B cell (primary cell): ENCODE measurements around the gene SLC6A6. TPM values are rescaled to one million over a fixed set of nuclear protein-coding genes. Genes with fewer than 3 reads are reported as not detected.

Experiments
- ATAC-seq: fragments of 200-7000 bp; cut with Tn5 transposase; one replicate; pipeline ENCODE4 v1.10.0; 2021; ENCODE audit warnings: low read depth, mild to moderate bottlenecking, moderate number of reproducible peaks, moderate library complexity
- CTCF ChIA-PET: fragments of 350-600 bp; sonication (Branson Sonifier 250); formaldehyde crosslinking; loops from one replicate; lab custom pipeline; 2021; ENCODE audit warnings: antibody characterized with exemption, inconsistent platforms; lab: Charles Lee
- POLR2A ChIA-PET: fragments of 350-600 bp; sonication (Branson Sonifier 250); formaldehyde crosslinking; loops from one replicate; lab custom pipeline; 2021; ENCODE audit warnings: antibody characterized with exemption; lab: Charles Lee
- DNase-seq: peaks from one replicate; pipeline ENCODE4 v3.0.0; 2013
- H2AFZ ChIP-seq: 2 replicates; pipeline ENCODE4 v1.6.1; 2012; ENCODE audit warnings: mild to moderate bottlenecking, low read depth, low read length; ENCODE audit not compliant: insufficient read depth, poor library complexity, severe bottlenecking
- H3K27ac ChIP-seq, 2 donors: 1 replicate in 1 of 2; 2 replicates in 1 of 2; pipeline ENCODE4 v1.5.1; 2012 to 2013; ENCODE audit warnings: low read length in 2 of 2, mild to moderate bottlenecking in 2 of 2, moderate library complexity in 1 of 2
- H3K27me3 ChIP-seq, 4 experiments: fragments of 200-600 bp in 1 of 4; sonication (generic) in 1 of 4; replicated peaks in 1 of 4; 1 replicate in 2 of 4; 2 replicates in 2 of 4; pipeline versions ENCODE4 v1.6.1 to v1.7.0; 2013 to 2016; ENCODE audit warnings: low read length in 3 of 4, mild to moderate bottlenecking in 2 of 4, mixed read lengths in 1 of 4, moderate library complexity in 1 of 4; ENCODE audit not compliant: insufficient read depth in 4 of 4, control insufficient read depth in 3 of 4; ENCODE audit errors: control extremely low read depth in 1 of 4
- H3K36me3 ChIP-seq, 2 experiments: replicated peaks in 1 of 2; 1 replicate in 1 of 2; 2 replicates in 1 of 2; pipeline versions ENCODE4 v1.6.1 to v1.7.1; 2013; ENCODE audit warnings: low read length in 1 of 2; ENCODE audit not compliant: insufficient read depth in 2 of 2, control insufficient read depth in 1 of 2; ENCODE audit errors: control extremely low read depth in 1 of 2, extremely low read depth in 1 of 2
- H3K4me1 ChIP-seq, 2 donors: fragments of 200-600 bp in 1 of 2; sonication (generic) in 1 of 2; 1 replicate in 1 of 2; 2 replicates in 1 of 2; pipeline versions ENCODE4 v1.5.1 to v1.6.1; 2013 to 2017; ENCODE audit warnings: low read length in 2 of 2; ENCODE audit not compliant: control insufficient read depth in 2 of 2, insufficient read depth in 2 of 2
- H3K4me2 ChIP-seq: replicated peaks from 2 replicates; pipeline ENCODE3; 2012; ENCODE audit warnings: mild to moderate bottlenecking, low read depth, low read length; ENCODE audit not compliant: poor library complexity, severe bottlenecking
- H3K4me3 ChIP-seq, 5 experiments: fragments of 200-600 bp in 1 of 5; sonication (generic) in 1 of 5; 1 replicate in 3 of 5; 2 replicates in 2 of 5; pipeline versions ENCODE4 v1.5.1 to v1.7.0; 2011 to 2016; ENCODE audit warnings: low read length in 4 of 5, mild to moderate bottlenecking in 4 of 5, low read depth in 2 of 5, control low read depth in 1 of 5, moderate library complexity in 1 of 5; ENCODE audit not compliant: insufficient read depth in 1 of 5; ENCODE audit errors: control extremely low read depth in 1 of 5, extremely low read depth in 1 of 5
- H3K79me2 ChIP-seq: fragments of 200-600 bp; sonication (generic); one replicate; pipeline ENCODE4 v1.6.0; 2016; ENCODE audit warnings: low read length; ENCODE audit not compliant: control insufficient read depth, insufficient read depth
- H3K9ac ChIP-seq: fragments of 200-600 bp; sonication (generic); 2 replicates; pipeline ENCODE4 v1.6.1; 2017; ENCODE audit warnings: mild to moderate bottlenecking, low read length, moderate library complexity
- H3K9me3 ChIP-seq, 3 donors: one replicate each; pipeline versions ENCODE4 v1.6.1 to v1.7.1; 2013; ENCODE audit warnings: low read length in 2 of 3; ENCODE audit not compliant: control insufficient read depth in 2 of 3, insufficient read depth in 1 of 3; ENCODE audit errors: control extremely low read depth in 1 of 3
- H4K20me1 ChIP-seq: 2 replicates; pipeline ENCODE4 v1.6.0; 2012; ENCODE audit warnings: mild to moderate bottlenecking, low read length; ENCODE audit not compliant: insufficient read depth, control insufficient read depth, poor library complexity, severe bottlenecking
- H3K27ac Mint-ChIP-seq: one replicate; pipeline ENCODE4 v1.8.0; 2021; ENCODE audit warnings: mixed read lengths
- H3K27me3 Mint-ChIP-seq: one replicate; pipeline ENCODE4 v1.8.0; 2021; ENCODE audit warnings: mixed read lengths
- H3K4me1 Mint-ChIP-seq: one replicate; pipeline ENCODE4 v1.8.0; 2021; ENCODE audit warnings: mixed read lengths
- H3K4me3 Mint-ChIP-seq: one replicate; pipeline ENCODE4 v1.8.0; 2021; ENCODE audit warnings: mixed read lengths
- H3K9me3 Mint-ChIP-seq: one replicate; pipeline ENCODE4 v1.8.0; 2022; ENCODE audit warnings: mixed read lengths; ENCODE audit not compliant: insufficient read depth
- CTCF ChIP-seq: fragments of 200-600 bp; IDR thresholded peaks from one replicate; pipeline ENCODE4 v1.8.0; 2022; ENCODE audit warnings: antibody characterized with exemption, mild to moderate bottlenecking
- EZH2 ChIP-seq: IDR thresholded peaks from 2 replicates; pipeline ENCODE4 v1.6.1; 2012; ENCODE audit warnings: borderline replicate concordance, low read depth, mild to moderate bottlenecking, moderate library complexity, low read length; ENCODE audit not compliant: insufficient read depth, poor library complexity, severe bottlenecking
- WGBS: methylation state at CpG from one replicate; pipeline ENCODE4 v1.1.5; 2013; ENCODE audit warnings: missing lambda C conversion rate; ENCODE audit not compliant: insufficient coverage; 5-methylcytosine and 5-hydroxymethylcytosine counted together
- intact Hi-C: fragments of 100-400 bp; cut with micrococcal nuclease; formaldehyde crosslinking; loops from one replicate; pipeline ENCODE4 v1.10.0; 2022
- polyA plus RNA-seq: library from polyadenylated mRNA; depleted of rRNA; stranded (reverse); fragments of >200 nt; gene quantifications from 2 replicates; pipeline ENCODE4 v1.2.3, GENCODE V29; 2012
- total RNA-seq, 2 donors: library from RNA; stranded (reverse); fragments of 120-200 nt in 1 of 2; gene quantifications; 1 replicate in 1 of 2; 2 replicates in 1 of 2; pipeline versions ENCODE4 v1.2.3 to v1.2.4, GENCODE V29; 2013 to 2022

The SLC6A6 gene
- total and polyA plus RNA-seq, 2 donors (not counting 1 experiment from before 2014, with no cell fraction given): 34.2 to 48.7 TPM

GRCh38 chr3:14373753-14374376, 28.5 kb upstream of the SLC6A6 start:
- ChIA-PET POLR2A (no interaction called here), CTCF (no interaction called here)
- H3K9me3 ChIP-seq: no peaks in the 10 kb centered on the region
- DNase-seq (no peak), ATAC-seq (no peak)
- Mint-ChIP-seq H3K4me3 (no peak overlapping the region), H3K9me3 (no peaks in the 10 kb centered on the region), H3K4me1 (peaks cover 6% of the 10 kb centered on the region), H3K27ac (no peak overlapping the region), H3K27me3 (peaks cover 15% of the 10 kb centered on the region)
- no peak overlapping the region for H3K4me3 ChIP-seq
- no peak overlapping the region for H3K27ac ChIP-seq
- 94% methylated on average over 10 of the region's 11 CpGs for WGBS
- no peak overlapping the region for H2AFZ ChIP-seq
- TF ChIP-seq CTCF: no peak
- no peak for TF ChIP-seq EZH2
- intact Hi-C loops: no loop called here
- H3K4me2 ChIP-seq: no peak overlapping the region
- H4K20me1 ChIP-seq: no peaks in the 10 kb centered on the region
- no peak overlapping the region for H3K9ac ChIP-seq
- H3K36me3 ChIP-seq: no peaks in the 10 kb centered on the region
- peaks cover 0 to 4% of the 10 kb centered on the region in 2 donors for H3K4me1 ChIP-seq
- H3K79me2 ChIP-seq: no peaks in the 10 kb centered on the region
- peaks cover 0 to 5% (median 1%) of the 10 kb centered on the region in 4 experiments for H3K27me3 ChIP-seq

GRCh38 chr3:14374444-14374883, 27.9 kb upstream of the SLC6A6 start:
- Histone ChIP-seq H3K27ac (no peak overlapping the region), H3K27me3 (peaks cover 0 to 5% (median 1%) of the 10 kb centered on the region in 4 experiments), H4K20me1 (no peaks in the 10 kb centered on the region), H3K79me2 (no peaks in the 10 kb centered on the region), H3K4me3 (no peak overlapping the region), H2AFZ (no peak overlapping the region), H3K9ac (no peak overlapping the region), H3K9me3 (no peaks in the 10 kb centered on the region), H3K36me3 (no peaks in the 10 kb centered on the region), H3K4me1 (peaks cover 0 to 4% of the 10 kb centered on the region in 2 donors), H3K4me2 (no peak overlapping the region)
- ChIA-PET POLR2A (no interaction called here), CTCF (no interaction called here)
- no peak for DNase-seq
- Mint-ChIP-seq H3K4me3 (no peak overlapping the region), H3K4me1 (peaks cover 6% of the 10 kb centered on the region), H3K27ac (no peak overlapping the region), H3K27me3 (peaks cover 15% of the 10 kb centered on the region), H3K9me3 (no peaks in the 10 kb centered on the region)
- no peak for ATAC-seq
- 88% methylated on average over 8 of the region's 8 CpGs for WGBS
- intact Hi-C loops: no loop called here
- TF ChIP-seq EZH2 (no peak), CTCF (no peak)
